Choroid plexus epithelial cell (primary cell): ENCODE results near the gene JPH2.

ENCODE experiments used
- DNase-seq: peaks from one replicate; pipeline ENCODE4 v3.0.0-alpha.2; 2010; ENCODE audit warnings: low read depth
- H3K4me3 ChIP-seq: 2 replicates; pipeline ENCODE4 v1.5.1; 2011; ENCODE audit warnings: low read depth, mild to moderate bottlenecking, control low read depth, low read length, moderate library complexity
- CTCF ChIP-seq: conservative IDR thresholded peaks from 2 replicates; pipeline ENCODE4 v1.5.1; 2011; ENCODE audit warnings: low read depth, mild to moderate bottlenecking, control low read depth, inconsistent platforms, low read length, moderate library complexity

The JPH2 gene

GRCh38 chr20:44111712-44112335, 75.2 kb downstream of the JPH2 start:
- H3K4me3 ChIP-seq, result no peak overlapping the region
- no peak for TF ChIP-seq CTCF
- DNase-seq, result peak; percentile 44

- no peak for DNase-seq
- H3K4me3 ChIP-seq, result no peak overlapping the region
- no peak for TF ChIP-seq CTCF
Measured at GRCh38 chr20:44110816-44111568, 76.0 kb downstream of the JPH2 start.

GRCh38 chr20:44109951-44110361, 77.0 kb downstream of the JPH2 start:
- no peak overlapping the region for H3K4me3 ChIP-seq
- DNase-seq, result peak; percentile 13
- TF ChIP-seq CTCF, result peak; percentile 45

GRCh38 chr20:44106615-44107014, 80.4 kb downstream of the JPH2 start:
- no peak for TF ChIP-seq CTCF
- DNase-seq, result no peak
- no peak overlapping the region for H3K4me3 ChIP-seq

- DNase-seq, result peak; percentile 88
- H3K4me3 ChIP-seq, result no peak overlapping the region
- TF ChIP-seq CTCF, result no peak
Measured at GRCh38 chr20:44104798-44105517, 82.0 kb downstream of the JPH2 start.

- H3K4me3 ChIP-seq, result no peak overlapping the region
- DNase-seq, result no peak
- no peak for TF ChIP-seq CTCF
Measured at GRCh38 chr20:44102582-44102981, 84.4 kb downstream of the JPH2 start.
